Vagina (tissue), 2 donors: Measurements from ENCODE around the gene GOLIM4.
A peak's percentile ranks its signal among the peaks of the same experiment; 100 is the strongest.

Experiments
- CTCF ChIP-seq, 3 experiments: fragments of 450-650 bp in 2 of 3; fragments of 200-600 bp in 1 of 3; sonication (generic) in 1 of 3; IDR thresholded peaks; one replicate each; pipeline ENCODE4 v1.5.1; 2017 to 2019; ENCODE audit warnings: antibody characterized with exemption in 3 of 3, mild to moderate bottlenecking in 2 of 3, moderate library complexity in 2 of 3
- POLR2A ChIP-seq, 2 donors: fragments of 450-650 bp; IDR thresholded peaks; one replicate each; pipeline ENCODE4 v1.6.1; 2017; ENCODE audit warnings: antibody characterized with exemption in 2 of 2, mild to moderate bottlenecking in 2 of 2, moderate library complexity in 2 of 2
- POLR2AphosphoS5 ChIP-seq, 2 donors: sonication (generic); formaldehyde crosslinking; IDR thresholded peaks; one replicate each; pipeline ENCODE4 v1.9.0; 2017; ENCODE audit warnings: antibody characterized with exemption in 2 of 2, mild to moderate bottlenecking in 2 of 2, low read depth in 1 of 2; ENCODE audit not compliant: insufficient read depth in 1 of 2

GRCh38 chr3:168123201-168124176 is 27.8 kb upstream of the GOLIM4 start:
- TF ChIP-seq POLR2A (IDR thresholded peaks at IDR 0.05) (no peak), CTCF (IDR thresholded peaks at IDR 0.05) (no peak), POLR2AphosphoS5 (IDR thresholded peaks at IDR 0.05; ENCODE audit: insufficient read depth in 1 of 2, low read depth in 1 of 2) (peak in 1 of 2 donors; percentile 15)
